Bronchial epithelial cell (primary cell): Measurements from ENCODE around the gene DLG1. TPM values are rescaled to one million over a fixed set of nuclear protein-coding genes. Genes with fewer than 3 reads are reported as not detected.

Source experiments
- DNase-seq: peaks from one replicate; pipeline ENCODE4 v3.0.0-alpha.2; 2010; ENCODE audit warnings: low read depth
- FAIRE-seq: peaks from 2 replicates; lab custom pipeline; 2011; peaks lifted over from hg19 to GRCh38; lab: Jason Lieb, UNC
- H3K27me3 ChIP-seq: 2 replicates; pipeline ENCODE4 v1.5.1; 2011; ENCODE audit warnings: low read length; ENCODE audit not compliant: control insufficient read depth, insufficient read depth
- H3K36me3 ChIP-seq: 2 replicates; pipeline ENCODE4 v1.5.1; 2011; ENCODE audit warnings: low read length; ENCODE audit not compliant: control insufficient read depth, insufficient read depth
- H3K4me3 ChIP-seq: 2 replicates; pipeline ENCODE4 v1.5.1; 2011; ENCODE audit warnings: mild to moderate bottlenecking, low read depth, low read length, control low read depth
- CTCF ChIP-seq: IDR thresholded peaks from 2 replicates; pipeline ENCODE4 v1.5.1; 2011; ENCODE audit warnings: mild to moderate bottlenecking, moderate library complexity, low read length, control low read depth, inconsistent platforms; ENCODE audit not compliant: insufficient read depth, severe bottlenecking
- total RNA-seq: library from RNA; depleted of rRNA; stranded (reverse); fragments of >200 nt; gene quantifications from 2 replicates; pipeline ENCODE4 v1.2.1, GENCODE V29; 2014

The DLG1 gene
- total RNA-seq, 1 donor from 2014 or later: 66.6 TPM

- H3K36me3 ChIP-seq: no peaks in the 10 kb centered on the region
Measured at GRCh38 chr3:197328198-197328597, 29.8 kb upstream of the DLG1 start.

DNA sequence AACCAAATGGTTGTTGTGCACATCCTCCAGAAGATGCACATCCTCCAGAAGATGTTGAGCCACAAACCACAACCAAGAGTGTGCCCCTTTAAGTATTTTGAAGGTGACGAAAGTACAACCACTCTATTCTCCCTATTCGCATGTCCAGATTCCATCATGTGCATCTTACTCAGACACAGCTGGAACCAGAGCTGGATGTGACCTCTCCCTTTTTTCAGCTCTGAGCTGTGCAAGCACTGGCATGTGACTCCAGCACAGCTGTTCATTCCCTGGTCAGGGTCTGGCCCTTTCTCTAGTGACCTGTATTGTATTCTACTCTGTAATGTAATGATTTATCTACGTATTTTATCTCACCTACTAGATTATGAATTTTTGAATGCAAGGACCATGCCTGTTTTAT lies 29.3 kb upstream of the DLG1 start:
- Histone ChIP-seq H3K36me3 (no peaks in the 10 kb centered on the region), H3K4me3 (no peak overlapping the region), H3K27me3 (no peaks in the 10 kb centered on the region)
- DNase-seq (no peak), FAIRE-seq (no peak)
- no peak for TF ChIP-seq CTCF

More at GRCh38 chr3:197328198-197328597, 29.8 kb upstream of the DLG1 start:
- DNase-seq (no peak), FAIRE-seq (no peak)
- H3K27me3 ChIP-seq: no peaks in the 10 kb centered on the region
- no peak overlapping the region for H3K4me3 ChIP-seq
- no peak for TF ChIP-seq CTCF

DNA sequence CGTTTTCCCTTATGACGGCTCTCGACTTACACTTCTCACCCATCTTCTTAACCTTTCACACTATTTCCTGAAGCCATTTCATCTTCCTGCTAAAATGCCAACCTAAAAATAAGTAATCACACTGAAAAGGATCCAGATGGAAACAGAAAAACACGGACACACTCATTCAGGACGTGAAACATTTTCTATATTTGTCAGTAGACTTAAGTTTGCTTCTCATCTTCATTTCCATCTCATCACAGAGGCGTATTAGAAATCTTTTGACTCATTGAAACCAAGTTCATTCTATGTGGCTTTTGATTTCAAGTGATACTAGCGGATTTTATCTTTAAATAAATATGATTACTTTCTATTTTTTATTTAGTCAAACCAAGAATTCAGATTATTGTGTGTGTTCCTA lies 27.4 kb upstream of the DLG1 start:
- Histone ChIP-seq H3K27me3 (no peaks in the 10 kb centered on the region), H3K4me3 (no peak overlapping the region), H3K36me3 (no peaks in the 10 kb centered on the region)
- TF ChIP-seq CTCF: no peak
- DNase-seq (no peak), FAIRE-seq (no peak)

- Histone ChIP-seq H3K27me3 (no peaks in the 10 kb centered on the region), H3K4me3 (no peak overlapping the region), H3K36me3 (no peaks in the 10 kb centered on the region)
- DNase-seq (no peak), FAIRE-seq (no peak)
- TF ChIP-seq CTCF: no peak
Measured at GRCh38 chr3:197322149-197322548, 23.7 kb upstream of the DLG1 start.

DNA sequence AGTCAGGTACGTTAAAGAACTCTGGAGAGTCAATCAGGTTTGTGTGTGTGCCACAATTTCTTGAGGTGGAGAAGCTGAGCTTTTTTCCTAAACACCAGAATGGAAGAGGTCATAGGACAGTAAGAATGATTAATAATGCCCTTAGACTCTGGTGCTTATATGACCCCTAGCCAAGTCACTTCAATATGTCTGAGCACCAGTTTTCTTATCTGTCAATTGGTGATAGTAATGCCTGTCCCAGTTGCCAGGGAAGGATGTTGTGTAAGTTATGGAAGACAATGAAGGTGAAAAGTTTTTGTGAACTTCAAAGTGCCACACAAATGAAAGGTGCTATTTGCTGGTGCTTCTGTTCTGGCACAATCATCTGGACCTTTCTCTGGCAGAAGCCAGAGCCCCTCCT lies 22.2 kb upstream of the DLG1 start:
- H3K27me3 ChIP-seq: no peaks in the 10 kb centered on the region
- no peaks in the 10 kb centered on the region for H3K36me3 ChIP-seq
- no peak for TF ChIP-seq CTCF
- FAIRE-seq (no peak), DNase-seq (no peak)
- H3K4me3 ChIP-seq: no peak overlapping the region

GRCh38 chr3:197317250-197317963 lies 19.0 kb upstream of the DLG1 start:
- no peaks in the 10 kb centered on the region for H3K27me3 ChIP-seq
- no peak for TF ChIP-seq CTCF
- no peaks in the 10 kb centered on the region for H3K36me3 ChIP-seq
- DNase-seq: peak; percentile 93
- no peak for FAIRE-seq
- H3K4me3 ChIP-seq: no peak overlapping the region
